Gastroesophageal sphincter (tissue), 4 donors: ENCODE results near the gene MXRA8. TPM values are rescaled to one million over a fixed set of nuclear protein-coding genes. Genes with fewer than 3 reads are reported as not detected.

Source experiments
- ATAC-seq: fragments of 150-250 bp; one replicate; pipeline ENCODE4 v1.9.1; 2016; ENCODE audit warnings: mild to moderate bottlenecking, moderate library complexity
- H3K27ac ChIP-seq, 4 donors: fragments of 200-600 bp; sonication (generic) in 3 of 4; 1 replicate in 3 of 4; 2 replicates in 1 of 4; pipeline ENCODE4 v1.5.1; 2016 to 2019
- H3K27me3 ChIP-seq: fragments of 200-600 bp; sonication (generic); one replicate; pipeline ENCODE4 v1.5.1; 2019
- H3K36me3 ChIP-seq, 2 donors: fragments of 200-600 bp; sonication (generic); one replicate each; pipeline ENCODE4 v1.5.1; 2019; ENCODE audit warnings: control low read depth in 1 of 2
- H3K4me1 ChIP-seq, 3 donors: fragments of 200-600 bp; sonication (generic); 1 replicate in 2 of 3; 2 replicates in 1 of 3; pipeline ENCODE4 v1.5.1; 2016 to 2019; ENCODE audit warnings: control low read depth in 2 of 3
- H3K4me3 ChIP-seq, 2 donors: fragments of 200-600 bp; sonication (generic); one replicate each; pipeline ENCODE4 v1.5.1; 2019; ENCODE audit warnings: mild to moderate bottlenecking in 1 of 2, moderate library complexity in 1 of 2
- H3K9me3 ChIP-seq, 3 donors: fragments of 200-600 bp; sonication (generic); one replicate each; pipeline ENCODE4 v1.5.1; 2017 to 2019; ENCODE audit warnings: control low read depth in 2 of 3
- EP300 ChIP-seq: sonication (generic); formaldehyde crosslinking; IDR thresholded peaks from one replicate; pipeline ENCODE4 v1.6.1; 2017; ENCODE audit warnings: antibody characterized with exemption, mild to moderate bottlenecking
- POLR2A ChIP-seq, 2 donors: fragments of 450-650 bp; IDR thresholded peaks; one replicate each; pipeline ENCODE4 v1.6.1; 2017; ENCODE audit warnings: antibody characterized with exemption in 2 of 2, mild to moderate bottlenecking in 2 of 2, moderate library complexity in 1 of 2
- POLR2AphosphoS5 ChIP-seq: sonication (generic); formaldehyde crosslinking; IDR thresholded peaks from one replicate; pipeline ENCODE4 v1.6.1; 2017; ENCODE audit warnings: antibody characterized with exemption
- WGBS, 2 donors: methylation state at CpG; one replicate each; pipeline ENCODE4 v1.1.5; 2018; ENCODE audit warnings: low coverage in 1 of 2; 5-methylcytosine and 5-hydroxymethylcytosine counted together
- total RNA-seq, 4 donors: library from RNA; depleted of rRNA; stranded (reverse); fragments of >200 nt; gene quantifications; one replicate each; pipeline ENCODE4 v1.1.0, GENCODE V29; 2016
- TF ChIP-seq, protein P1 (sequence below), 4 experiments: fragments of 200-600 bp in 2 of 4; fragments of 450-650 bp in 2 of 4; sonication (generic) in 1 of 4; IDR thresholded peaks; one replicate each; pipeline ENCODE4 v1.5.1; 2017 to 2019; ENCODE audit warnings: antibody characterized with exemption in 4 of 4, mild to moderate bottlenecking in 2 of 4, moderate library complexity in 2 of 4

The MXRA8 gene
- total RNA-seq, 4 donors from 2014 or later = 69.8 to 105 (median 85.4) TPM

- TF ChIP-seq POLR2A (IDR thresholded peaks at IDR 0.05) (peak; percentile 56 to 75), EP300 (no peak), POLR2AphosphoS5 (peak; percentile 87)
- TF ChIP-seq, protein P1, sequence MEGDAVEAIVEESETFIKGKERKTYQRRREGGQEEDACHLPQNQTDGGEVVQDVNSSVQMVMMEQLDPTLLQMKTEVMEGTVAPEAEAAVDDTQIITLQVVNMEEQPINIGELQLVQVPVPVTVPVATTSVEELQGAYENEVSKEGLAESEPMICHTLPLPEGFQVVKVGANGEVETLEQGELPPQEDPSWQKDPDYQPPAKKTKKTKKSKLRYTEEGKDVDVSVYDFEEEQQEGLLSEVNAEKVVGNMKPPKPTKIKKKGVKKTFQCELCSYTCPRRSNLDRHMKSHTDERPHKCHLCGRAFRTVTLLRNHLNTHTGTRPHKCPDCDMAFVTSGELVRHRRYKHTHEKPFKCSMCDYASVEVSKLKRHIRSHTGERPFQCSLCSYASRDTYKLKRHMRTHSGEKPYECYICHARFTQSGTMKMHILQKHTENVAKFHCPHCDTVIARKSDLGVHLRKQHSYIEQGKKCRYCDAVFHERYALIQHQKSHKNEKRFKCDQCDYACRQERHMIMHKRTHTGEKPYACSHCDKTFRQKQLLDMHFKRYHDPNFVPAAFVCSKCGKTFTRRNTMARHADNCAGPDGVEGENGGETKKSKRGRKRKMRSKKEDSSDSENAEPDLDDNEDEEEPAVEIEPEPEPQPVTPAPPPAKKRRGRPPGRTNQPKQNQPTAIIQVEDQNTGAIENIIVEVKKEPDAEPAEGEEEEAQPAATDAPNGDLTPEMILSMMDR (IDR thresholded peaks at IDR 0.05) = peak in 1 of 4 experiments; percentile 20
- no CpG with 5 or more reads among the region's 84 CpGs for WGBS, 2 donors
- peak; percentile 94 for ATAC-seq
- peak within 1 kb of the TSS; percentile 51 to 87 for H3K4me3 ChIP-seq
- peaks cover 0 to 70% (median 40%) of the 10 kb centered on the region in 3 donors for H3K4me1 ChIP-seq
- H3K27ac ChIP-seq = peak within 1 kb of the TSS; percentile 51 to 92 (median 88)
- no peaks in the 10 kb centered on the region for H3K27me3 ChIP-seq
- H3K36me3 ChIP-seq = peaks cover 0 to 41% of the 10 kb centered on the region in 2 donors
- H3K9me3 ChIP-seq = no peaks in the 10 kb centered on the region
Observed at GRCh38 chr1:1324524-1325287, 33.6 kb downstream of the MXRA8 start, which contains the start of the genes CPTP and INTS11. TSS of gene CPTP (plus strand) at chr1:1324802. CDS start at chr1:1326911, 2,109 bp downstream. TSS of gene INTS11 (minus strand) at chr1:1324660. CDS start at chr1:1324608, 52 bp downstream.

DNA sequence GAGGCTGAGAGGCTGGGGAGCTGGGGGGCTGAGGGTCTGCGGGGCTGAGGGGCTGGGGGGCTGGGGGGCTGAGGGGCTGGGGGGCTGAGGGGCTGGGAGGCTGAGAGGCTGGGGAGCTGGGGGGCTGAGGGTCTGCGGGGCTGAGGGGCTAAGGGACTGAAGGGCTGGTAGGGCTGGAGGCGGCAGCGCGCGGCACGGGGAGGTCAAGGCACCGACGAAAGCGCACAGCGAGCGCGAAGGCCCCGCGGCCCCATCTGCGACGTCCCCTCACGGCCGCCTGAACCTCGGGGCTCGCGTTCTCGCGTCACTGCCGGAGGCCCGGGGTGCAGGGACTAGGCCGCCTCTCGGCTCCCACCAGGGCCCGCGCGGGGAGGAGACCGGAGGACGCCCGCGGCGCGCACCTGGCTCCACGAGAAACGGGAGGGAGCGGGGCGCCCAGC lies 34.3 kb downstream of the MXRA8 start:
- TF ChIP-seq POLR2A (IDR thresholded peaks at IDR 0.05) = no peak
- no peak for TF ChIP-seq POLR2AphosphoS5
- Histone ChIP-seq H3K4me1 (peaks cover 0 to 76% (median 40%) of the 10 kb centered on the region in 3 donors), H3K4me3 (peak overlapping the region; percentile 51 to 87), H3K36me3 (peaks cover 0 to 45% of the 10 kb centered on the region in 2 donors), H3K27me3 (no peaks in the 10 kb centered on the region), H3K9me3 (no peaks in the 10 kb centered on the region), H3K27ac (peak overlapping the region; percentile 51 to 92 (median 88))
- 0% methylated on average over 8 of the region's 41 CpGs; no CpG with 5 or more reads in 1 of the 2 donors for WGBS, 2 donors
- ATAC-seq = no peak

- 77 to 84% methylated on average over 2 to 4 of the region's 10 CpGs for WGBS, 2 donors
- peaks cover 0 to 42% of the 10 kb centered on the region in 2 donors for H3K36me3 ChIP-seq
- peak overlapping the region in 1 of 4 donors; percentile 85 for H3K27ac ChIP-seq
- H3K27me3 ChIP-seq = no peaks in the 10 kb centered on the region
- no peak overlapping the region for H3K4me3 ChIP-seq
- peaks cover 3 to 87% (median 45%) of the 10 kb centered on the region in 3 donors for H3K4me1 ChIP-seq
- ATAC-seq = no peak
- H3K9me3 ChIP-seq = no peaks in the 10 kb centered on the region
- TF ChIP-seq POLR2A (IDR thresholded peaks at IDR 0.05) = no peak
- TF ChIP-seq POLR2AphosphoS5 = no peak
- TF ChIP-seq, protein P1 (IDR thresholded peaks at IDR 0.05) = no peak
- TF ChIP-seq EP300 = no peak
Observed at GRCh38 chr1:1322952-1323351, 35.4 kb downstream of the MXRA8 start.

DNA sequence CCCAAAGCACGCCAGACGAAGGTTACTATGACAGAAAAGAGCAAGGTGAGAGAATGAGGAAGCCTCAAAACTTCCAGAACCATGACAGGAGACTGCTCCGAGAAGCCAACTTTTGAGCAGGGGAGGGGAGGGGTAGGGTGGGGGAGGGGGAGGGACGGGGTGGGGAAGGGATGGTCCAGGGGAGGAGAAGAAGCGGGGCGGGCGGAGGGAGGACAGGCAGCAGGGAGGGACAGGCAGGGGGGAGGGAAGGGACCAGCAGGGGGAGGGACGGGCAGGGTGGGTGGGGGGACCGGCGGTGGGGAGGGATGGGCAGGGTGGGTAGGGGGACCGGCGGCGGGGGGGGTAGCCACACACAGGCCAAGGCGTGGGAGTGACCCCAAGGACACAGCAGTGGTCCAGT lies 35.9 kb downstream of the MXRA8 start:
- ATAC-seq = no peak
- H3K27me3 ChIP-seq = no peaks in the 10 kb centered on the region
- no peaks in the 10 kb centered on the region for H3K9me3 ChIP-seq
- TF ChIP-seq POLR2A (IDR thresholded peaks at IDR 0.05) (no peak), EP300 (no peak), POLR2AphosphoS5 (no peak)
- TF ChIP-seq, protein P1 (IDR thresholded peaks at IDR 0.05) = no peak
- WGBS, 2 donors = 93% methylated on average over 3 of the region's 14 CpGs; no CpG with 5 or more reads in 1 of the 2 donors
- peaks cover 0 to 38% of the 10 kb centered on the region in 2 donors for H3K36me3 ChIP-seq
- H3K4me3 ChIP-seq = no peak overlapping the region
- H3K4me1 ChIP-seq = peaks cover 3 to 93% (median 51%) of the 10 kb centered on the region in 3 donors
- peak overlapping the region in 1 of 4 donors; percentile 85 for H3K27ac ChIP-seq

- H3K9me3 ChIP-seq = no peaks in the 10 kb centered on the region
- no peak for TF ChIP-seq POLR2AphosphoS5
- no peak for TF ChIP-seq POLR2A (IDR thresholded peaks at IDR 0.05)
- TF ChIP-seq EP300 = no peak
- TF ChIP-seq, protein P1 (IDR thresholded peaks at IDR 0.05) = no peak
- H3K4me1 ChIP-seq = peaks cover 3 to 94% (median 52%) of the 10 kb centered on the region in 3 donors
- H3K36me3 ChIP-seq = peaks cover 0 to 38% of the 10 kb centered on the region in 2 donors
- H3K27ac ChIP-seq = peak overlapping the region in 3 of 4 donors; percentile 85 to 89 (median 86)
- H3K27me3 ChIP-seq = no peaks in the 10 kb centered on the region
- H3K4me3 ChIP-seq = no peak overlapping the region
- no peak for ATAC-seq
- 80% methylated on average over 2 of the region's 8 CpGs; no CpG with 5 or more reads in 1 of the 2 donors for WGBS, 2 donors
Observed at GRCh38 chr1:1321477-1321876, 36.9 kb downstream of the MXRA8 start.
